SK-N-SH (cell line): ENCODE measurements around the gene PPA2. TPM values are rescaled to one million over a fixed set of nuclear protein-coding genes. Genes with fewer than 3 reads are reported as not detected.
A peak's percentile ranks its signal among the peaks of the same experiment; 100 is the strongest.

Experiments used
- CTCF ChIA-PET: fragments of 300-600, 350-600 bp; formaldehyde crosslinking; extraction: SDS; loops from one replicate; lab custom pipeline; 2021; lab: Yijun Ruan, JAX
- POLR2A ChIA-PET: fragments of 350-600 bp; sonication (Branson Sonifier 250); formaldehyde crosslinking; extraction: SDS; loops from one replicate; lab custom pipeline; 2020; ENCODE audit warnings: antibody characterized with exemption, inconsistent platforms; lab: Yijun Ruan, JAX
- DNase-seq: peaks from one replicate; pipeline ENCODE4 v3.0.0; 2012
- H2AFZ ChIP-seq: fragments of 200-600 bp; sonication (generic); 2 replicates; pipeline ENCODE4 v1.8.1; 2016; ENCODE audit warnings: antibody characterized with exemption, mild to moderate bottlenecking, low read depth
- H3F3A ChIP-seq: fragments of 200-600 bp; sonication (generic); replicated peaks from 2 replicates; pipeline ENCODE3; 2016; ENCODE audit warnings: antibody characterized with exemption, mild to moderate bottlenecking; ENCODE audit not compliant: insufficient read depth
- H3K27ac ChIP-seq, 2 experiments: fragments of 200-500 bp in 1 of 2; fragments of 200-600 bp in 1 of 2; sonication (Bioruptor generic) in 1 of 2; sonication (generic), shearing (Covaris generic) in 1 of 2; 2 replicates each; pipeline versions ENCODE4 v1.5.1 to v1.6.1; 2014 to 2016; ENCODE audit warnings: low read depth in 2 of 2, inconsistent platforms in 1 of 2, low read length in 1 of 2, mild to moderate bottlenecking in 1 of 2, mixed read lengths in 1 of 2
- H3K27me3 ChIP-seq: fragments of 200-600 bp; sonication (generic), shearing (Covaris generic); 2 replicates; pipeline ENCODE4 v1.6.1; 2016; ENCODE audit warnings: mixed run types; ENCODE audit not compliant: insufficient read depth
- H3K36me3 ChIP-seq, 2 experiments: fragments of 200-500 bp in 1 of 2; fragments of 200-600 bp in 1 of 2; sonication (Bioruptor generic) in 1 of 2; sonication (generic) in 1 of 2; replicated peaks in 1 of 2; 2 replicates each; pipeline versions ENCODE3 to v1.5.1; 2014 to 2016; ENCODE audit warnings: low read length in 1 of 2, mild to moderate bottlenecking in 1 of 2; ENCODE audit not compliant: insufficient read depth in 2 of 2, control insufficient read depth in 1 of 2
- H3K4me1 ChIP-seq, 2 experiments: fragments of 200-500 bp in 1 of 2; fragments of 200-600 bp in 1 of 2; sonication (Bioruptor generic) in 1 of 2; sonication (generic), shearing (Covaris generic) in 1 of 2; 2 replicates each; pipeline versions ENCODE4 v1.5.1 to v1.6.1; 2014 to 2016; ENCODE audit warnings: low read depth in 1 of 2, low read length in 1 of 2, mixed run types in 1 of 2; ENCODE audit not compliant: insufficient read depth in 2 of 2, control insufficient read depth in 1 of 2
- H3K4me2 ChIP-seq: fragments of 200-600 bp; sonication (generic), shearing (Covaris generic); 2 replicates; pipeline ENCODE4 v1.6.1; 2017; ENCODE audit warnings: mixed run types
- H3K4me3 ChIP-seq, 2 experiments: fragments of 200-500 bp in 1 of 2; fragments of 200-600 bp in 1 of 2; sonication (Bioruptor generic) in 1 of 2; sonication (generic), shearing (Covaris generic) in 1 of 2; 2 replicates each; pipeline versions ENCODE4 v1.5.1 to v1.8.1; 2014 to 2016; ENCODE audit warnings: low read depth in 2 of 2, inconsistent platforms in 1 of 2, low read length in 1 of 2, mild to moderate bottlenecking in 1 of 2, mixed read lengths in 1 of 2, moderate library complexity in 1 of 2
- H3K79me2 ChIP-seq: fragments of 200-600 bp; sonication (generic); 2 replicates; pipeline ENCODE4 v1.8.1; 2017; ENCODE audit warnings: mild to moderate bottlenecking; ENCODE audit not compliant: insufficient read depth
- H3K9ac ChIP-seq: fragments of 200-600 bp; sonication (generic); 2 replicates; pipeline ENCODE4 v1.6.1; 2017; ENCODE audit warnings: mixed run types
- H3K9me2 ChIP-seq: fragments of 200-600 bp; sonication (generic); 2 replicates; pipeline ENCODE4 v1.6.1; 2017; ENCODE audit warnings: mixed run types
- H3K9me3 ChIP-seq: fragments of 200-600 bp; sonication (generic); 2 replicates; pipeline ENCODE4 v1.6.1; 2017; ENCODE audit warnings: mixed run types, mild to moderate bottlenecking, moderate library complexity
- H4K20me1 ChIP-seq: fragments of 200-600 bp; sonication (generic); 2 replicates; pipeline ENCODE4 v1.6.1; 2017; ENCODE audit warnings: mild to moderate bottlenecking, mixed run types; ENCODE audit not compliant: insufficient read depth
- CTCF ChIP-seq: fragments of 200-600 bp; sonication (generic); IDR thresholded peaks from 2 replicates; pipeline ENCODE4 v1.6.1; 2017; ENCODE audit warnings: antibody characterized with exemption, mild to moderate bottlenecking, moderate library complexity
- GABPA ChIP-seq: IDR thresholded peaks from 2 replicates; pipeline ENCODE4 v1.4.0; 2012; ENCODE audit warnings: low read depth, mild to moderate bottlenecking
- PBX3 ChIP-seq: IDR thresholded peaks from 2 replicates; pipeline ENCODE4; 2012
- SIN3A ChIP-seq: IDR thresholded peaks from 2 replicates; pipeline ENCODE4 v1.6.1; 2012; ENCODE audit warnings: low read depth, mild to moderate bottlenecking, low read length, moderate library complexity, borderline replicate concordance
- TAF1 ChIP-seq: IDR thresholded peaks from 2 replicates; pipeline ENCODE4 v1.6.1; 2012; ENCODE audit warnings: low read depth, mild to moderate bottlenecking, low read length, moderate library complexity, borderline replicate concordance
- USF2 ChIP-seq: fragments of 150-350 bp; IDR thresholded peaks from 2 replicates; pipeline ENCODE4 v1.6.1; 2017; ENCODE audit warnings: antibody characterized with exemption, low read length, low read depth, borderline replicate concordance
- WGBS: methylation state at CpG from one replicate; pipeline ENCODE4 v1.1.6; 2017; ENCODE audit warnings: low lambda C conversion rate; 5-methylcytosine and 5-hydroxymethylcytosine counted together
- polyA plus RNA-seq, 3 experiments: library from polyadenylated mRNA; depleted of rRNA; stranded (reverse); fragments of >200 nt; gene quantifications; 2 replicates each; pipeline ENCODE4 v1.2.3, GENCODE V29; 2012
- TF ChIP-seq, protein P1 (sequence below): IDR thresholded peaks from 2 replicates; pipeline ENCODE4 v1.4.0; 2012; ENCODE audit warnings: low read depth, borderline replicate concordance

PPA2 gene
- polyA plus RNA-seq, 1 of the 3 experiments (the other 2 are of a cell fraction), result 57.8 TPM

DNA sequence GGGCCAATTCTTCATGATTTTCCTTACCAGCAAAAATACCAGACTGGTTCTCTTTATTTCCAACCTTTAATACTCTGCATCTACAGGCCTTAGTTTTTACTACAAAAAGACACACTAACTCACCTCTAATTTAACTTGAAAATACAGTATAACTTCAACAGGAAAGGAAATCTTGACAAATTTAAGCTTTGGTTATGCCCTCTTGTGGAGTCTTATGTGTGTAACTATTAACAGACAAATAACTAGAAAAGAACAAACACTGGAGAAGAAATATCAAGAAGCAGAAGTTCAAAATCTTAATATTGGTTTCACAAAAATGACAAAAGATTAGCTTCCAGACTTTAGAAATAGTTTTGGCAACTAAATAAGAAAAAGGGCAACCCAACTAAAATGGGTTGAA, 33.0 kb downstream of the PPA2 start:
- TF ChIP-seq GABPA (no peak), CTCF (peak; percentile 29; the same call in 1 of the 2 replicates)
- TF ChIP-seq, all 33 proteins: peak for 1
- DNase-seq, result no peak
- Histone ChIP-seq H3K9ac (no peak overlapping the region), H3K4me3 (no peak overlapping the region), H4K20me1 (no peaks in the 10 kb centered on the region), H3F3A (no peaks in the 10 kb centered on the region), H3K9me2 (no peaks in the 10 kb centered on the region), H3K27ac (no peak overlapping the region), H3K79me2 (no peaks in the 10 kb centered on the region; the same call in 1 of the 2 replicates), H3K36me3 (peaks cover 46 to 49% of the 10 kb centered on the region in 2 experiments), H3K9me3 (no peaks in the 10 kb centered on the region), H3K4me2 (no peak overlapping the region), H3K27me3 (no peaks in the 10 kb centered on the region), H3K4me1 (no peaks in the 10 kb centered on the region), H2AFZ (no peak overlapping the region)
- ChIA-PET POLR2A (no interaction called here), CTCF (interaction anchor here (0.9 to 1.6 kb wide), 2 partner anchors 30 to 300 kb away, joined by 3 read pairs; no protein-coding TSS in a partner anchor)

GRCh38 chr4:105437637-105438036, 36.2 kb downstream of the PPA2 start:
- no peak for DNase-seq
- H4K20me1 ChIP-seq, result no peaks in the 10 kb centered on the region
- no peak overlapping the region for H3K9ac ChIP-seq
- POLR2A ChIA-PET, result no interaction called here
- H3F3A ChIP-seq, result no peaks in the 10 kb centered on the region
- no peaks in the 10 kb centered on the region for H3K9me2 ChIP-seq
- H2AFZ ChIP-seq, result no peak overlapping the region
- H3K36me3 ChIP-seq, result peaks cover 50 to 68% of the 10 kb centered on the region in 2 experiments
- H3K27ac ChIP-seq, result no peak overlapping the region
- CTCF ChIA-PET, result no interaction called here
- no peak overlapping the region for H3K4me3 ChIP-seq
- no peaks in the 10 kb centered on the region for H3K27me3 ChIP-seq
- TF ChIP-seq PBX3, result no peak
- TF ChIP-seq USF2, result no peak
- TF ChIP-seq, protein P1, sequence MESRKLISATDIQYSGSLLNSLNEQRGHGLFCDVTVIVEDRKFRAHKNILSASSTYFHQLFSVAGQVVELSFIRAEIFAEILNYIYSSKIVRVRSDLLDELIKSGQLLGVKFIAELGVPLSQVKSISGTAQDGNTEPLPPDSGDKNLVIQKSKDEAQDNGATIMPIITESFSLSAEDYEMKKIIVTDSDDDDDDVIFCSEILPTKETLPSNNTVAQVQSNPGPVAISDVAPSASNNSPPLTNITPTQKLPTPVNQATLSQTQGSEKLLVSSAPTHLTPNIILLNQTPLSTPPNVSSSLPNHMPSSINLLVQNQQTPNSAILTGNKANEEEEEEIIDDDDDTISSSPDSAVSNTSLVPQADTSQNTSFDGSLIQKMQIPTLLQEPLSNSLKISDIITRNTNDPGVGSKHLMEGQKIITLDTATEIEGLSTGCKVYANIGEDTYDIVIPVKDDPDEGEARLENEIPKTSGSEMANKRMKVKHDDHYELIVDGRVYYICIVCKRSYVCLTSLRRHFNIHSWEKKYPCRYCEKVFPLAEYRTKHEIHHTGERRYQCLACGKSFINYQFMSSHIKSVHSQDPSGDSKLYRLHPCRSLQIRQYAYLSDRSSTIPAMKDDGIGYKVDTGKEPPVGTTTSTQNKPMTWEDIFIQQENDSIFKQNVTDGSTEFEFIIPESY, result no peak
- no peak for TF ChIP-seq TAF1
- TF ChIP-seq SIN3A, result no peak
- no peaks in the 10 kb centered on the region; the same call in 1 of the 2 replicates for H3K79me2 ChIP-seq
- WGBS, result 94% methylated on average over 6 of the region's 6 CpGs
- no peak overlapping the region for H3K4me2 ChIP-seq
- no peaks in the 10 kb centered on the region for H3K4me1 ChIP-seq
- H3K9me3 ChIP-seq, result no peaks in the 10 kb centered on the region
